K562 (cell line): ENCODE data around the gene ITGB2. TPM values are rescaled to one million over a fixed set of nuclear protein-coding genes. Genes with fewer than 3 reads are reported as not detected.

Experiments
- CHD4 ChIP-seq: fragments of 200-600 bp; sonication (generic); IDR thresholded peaks from 3 replicates; pipeline ENCODE4 v1.6.1; 2012; ENCODE audit warnings: low read depth, mild to moderate bottlenecking, mixed read lengths, low read length, inconsistent platforms; ENCODE audit not compliant: insufficient read depth, insufficient replicate concordance, poor library complexity, severe bottlenecking
- E2F3 ChIP-seq: fragments of 250-450 bp; sonication (Bioruptor Pico); IDR thresholded peaks from 2 replicates; pipeline ENCODE4 v1.4.0; 2020; ENCODE audit warnings: mild to moderate bottlenecking
- E2F6 ChIP-seq, 2 experiments: IDR thresholded peaks; 2 replicates each; pipeline ENCODE4 v1.6.1; 2011; ENCODE audit warnings: borderline replicate concordance in 1 of 2, control low read depth in 1 of 2, low read depth in 1 of 2, low read length in 1 of 2, mild to moderate bottlenecking in 1 of 2, mixed read lengths in 1 of 2, moderate library complexity in 1 of 2; ENCODE audit not compliant: insufficient read depth in 1 of 2, insufficient read length in 1 of 2, poor library complexity in 1 of 2, severe bottlenecking in 1 of 2; ENCODE audit errors: extremely low read depth in 1 of 2
- GATAD2A ChIP-seq: fragments of 450-650 bp; IDR thresholded peaks from 2 replicates; pipeline ENCODE4 v1.6.1; 2017
- HMG20B ChIP-seq: fragments of 250-450 bp; sonication (Bioruptor Pico); IDR thresholded peaks from 2 replicates; pipeline ENCODE4 v1.5.0; 2021; ENCODE audit warnings: mild to moderate bottlenecking
- IFI16 ChIP-seq: fragments of 250-450 bp; sonication (Bioruptor Pico); IDR thresholded peaks from 2 replicates; pipeline ENCODE4 v2.1.2; 2022; ENCODE audit warnings: mild to moderate bottlenecking, inconsistent platforms
- RBM14 ChIP-seq: fragments of 200-400 bp; formaldehyde crosslinking; IDR thresholded peaks from 2 replicates; pipeline ENCODE4 v1.6.1; 2018; ENCODE audit warnings: low read depth, mild to moderate bottlenecking, low read length, moderate library complexity, borderline replicate concordance; ENCODE audit not compliant: insufficient read depth
- SFPQ ChIP-seq: fragments of 200-400 bp; formaldehyde crosslinking; IDR thresholded peaks from 2 replicates; pipeline ENCODE4 v1.6.1; 2017; ENCODE audit warnings: mild to moderate bottlenecking, low read depth, low read length, moderate library complexity
- SLC30A9 ChIP-seq: fragments of 250-450 bp; sonication (Bioruptor Pico); IDR thresholded peaks from 2 replicates; pipeline ENCODE4 v1.8.0; 2022; ENCODE audit warnings: mild to moderate bottlenecking, moderate library complexity
- polyA plus RNA-seq, 8 experiments: library from polyadenylated mRNA; depleted of rRNA in 4 of 8; stranded (reverse) in 5 of 8; unstranded in 3 of 8; fragments of >200 nt; fragmentation: Nextera tagmentation in 2 of 8; fragmentation: Illumina TruSeq in 1 of 8; extraction: Ambion mirVana in 2 of 8; extraction: Trizol in 1 of 8; gene quantifications; 2 replicates each; pipeline versions ENCODE4 v1.2.1 to v1.2.3, GENCODE V29; 2011 to 2014; ENCODE audit warnings: inconsistent platforms in 1 of 8, missing spikeins in 1 of 8
- total RNA-seq, 7 experiments: library from RNA; depleted of rRNA in 6 of 7; stranded (reverse); fragments of >200 nt in 6 of 7; fragmentation: Illumina TruSeq in 2 of 7; extraction: Trizol in 2 of 7; gene quantifications; 2 replicates each; pipeline versions ENCODE4 v1.2.1 to v1.2.3, GENCODE V29; 2011 to 2021; ENCODE audit warnings: low replicate concordance in 1 of 7
- TF ChIP-seq, protein P1 (sequence below): fragments of 250-450 bp; sonication (Bioruptor Pico); IDR thresholded peaks from 2 replicates; pipeline ENCODE4 v1.8.0; 2021; ENCODE audit warnings: moderate library complexity, mild to moderate bottlenecking, inconsistent platforms
- TF ChIP-seq, protein P2 (sequence below): sonication (generic); formaldehyde crosslinking; IDR thresholded peaks from 2 replicates; pipeline ENCODE4 v1.4.0; 2020; ENCODE audit warnings: mild to moderate bottlenecking, missing genetic modification reagents
- TF ChIP-seq, protein P3 (sequence below): sonication (generic); formaldehyde crosslinking; IDR thresholded peaks from 2 replicates; pipeline ENCODE4 v1.8.0; 2022; ENCODE audit warnings: mild to moderate bottlenecking, missing genetic modification reagents

The ITGB2 gene
- total and polyA plus RNA-seq, 9 of the 15 experiments (the other 6 are each of a cell fraction or from before 2014, with no cell fraction given), result 0.07 to 1.3 (median 0.51) TPM; not detected in 2

DNA sequence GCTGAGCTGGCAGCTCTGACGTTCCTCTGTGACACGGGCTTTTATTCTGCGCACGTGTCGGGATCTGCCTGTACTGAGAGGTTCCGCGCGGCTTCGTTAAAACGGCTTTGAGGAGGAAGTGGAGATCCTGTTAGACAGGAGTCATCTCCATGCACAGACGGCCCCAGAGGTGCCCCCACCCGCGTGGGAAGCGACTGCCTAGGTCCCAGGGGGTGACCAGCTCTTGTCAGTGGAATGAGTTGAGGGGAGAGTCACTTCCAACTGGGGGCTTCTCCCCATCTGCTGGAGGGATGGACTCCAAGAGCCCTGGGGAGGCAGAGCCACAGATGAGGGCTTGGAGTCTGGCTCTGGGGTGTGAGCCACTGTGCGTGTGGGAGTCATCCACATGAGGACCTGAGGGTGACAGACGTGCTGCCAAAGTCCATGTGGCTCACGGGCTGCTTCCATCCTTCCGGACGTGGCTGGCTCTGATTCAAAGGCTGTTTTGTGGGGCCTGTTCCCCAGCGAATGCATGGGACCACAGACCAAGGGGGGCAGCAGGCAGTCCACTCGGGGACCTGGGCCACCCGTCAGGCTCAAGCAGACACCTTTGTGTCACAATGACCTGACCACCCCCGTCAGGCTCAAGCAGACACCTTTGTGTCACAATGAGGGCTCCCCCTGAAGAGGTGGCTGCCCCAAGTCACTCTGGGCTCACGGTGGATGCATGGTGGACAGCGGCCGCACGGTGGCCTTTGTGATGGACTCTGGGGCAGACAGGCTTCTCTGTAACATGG lies 74.0 kb downstream of the ITGB2 start (continued):
- TF ChIP-seq E2F6 (IDR thresholded peaks at IDR 0.05; ENCODE audit: borderline replicate concordance in 1 of 2, extremely low read depth in 1 of 2, insufficient read depth in 1 of 2, insufficient read length in 1 of 2, low read depth in 1 of 2, low read length in 1 of 2, poor library complexity in 1 of 2, severe bottlenecking in 1 of 2) (peak in 1 of 2 experiments; percentile 55), CHD4 (no peak), IFI16 (CRISPR knock-in tag) (no peak), SLC30A9 (CRISPR knock-in tag) (no peak), E2F3 (CRISPR knock-in tag) (0 out of 2 replicates have a peak, but pooled peaks have one; percentile 25), HMG20B (CRISPR knock-in tag) (no peak), SFPQ (no peak), RBM14 (no peak), GATAD2A (no peak)
- TF ChIP-seq, protein P1, sequence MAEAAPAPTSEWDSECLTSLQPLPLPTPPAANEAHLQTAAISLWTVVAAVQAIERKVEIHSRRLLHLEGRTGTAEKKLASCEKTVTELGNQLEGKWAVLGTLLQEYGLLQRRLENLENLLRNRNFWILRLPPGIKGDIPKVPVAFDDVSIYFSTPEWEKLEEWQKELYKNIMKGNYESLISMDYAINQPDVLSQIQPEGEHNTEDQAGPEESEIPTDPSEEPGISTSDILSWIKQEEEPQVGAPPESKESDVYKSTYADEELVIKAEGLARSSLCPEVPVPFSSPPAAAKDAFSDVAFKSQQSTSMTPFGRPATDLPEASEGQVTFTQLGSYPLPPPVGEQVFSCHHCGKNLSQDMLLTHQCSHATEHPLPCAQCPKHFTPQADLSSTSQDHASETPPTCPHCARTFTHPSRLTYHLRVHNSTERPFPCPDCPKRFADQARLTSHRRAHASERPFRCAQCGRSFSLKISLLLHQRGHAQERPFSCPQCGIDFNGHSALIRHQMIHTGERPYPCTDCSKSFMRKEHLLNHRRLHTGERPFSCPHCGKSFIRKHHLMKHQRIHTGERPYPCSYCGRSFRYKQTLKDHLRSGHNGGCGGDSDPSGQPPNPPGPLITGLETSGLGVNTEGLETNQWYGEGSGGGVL (CRISPR knock-in tag), result no peak
- TF ChIP-seq, protein P2, sequence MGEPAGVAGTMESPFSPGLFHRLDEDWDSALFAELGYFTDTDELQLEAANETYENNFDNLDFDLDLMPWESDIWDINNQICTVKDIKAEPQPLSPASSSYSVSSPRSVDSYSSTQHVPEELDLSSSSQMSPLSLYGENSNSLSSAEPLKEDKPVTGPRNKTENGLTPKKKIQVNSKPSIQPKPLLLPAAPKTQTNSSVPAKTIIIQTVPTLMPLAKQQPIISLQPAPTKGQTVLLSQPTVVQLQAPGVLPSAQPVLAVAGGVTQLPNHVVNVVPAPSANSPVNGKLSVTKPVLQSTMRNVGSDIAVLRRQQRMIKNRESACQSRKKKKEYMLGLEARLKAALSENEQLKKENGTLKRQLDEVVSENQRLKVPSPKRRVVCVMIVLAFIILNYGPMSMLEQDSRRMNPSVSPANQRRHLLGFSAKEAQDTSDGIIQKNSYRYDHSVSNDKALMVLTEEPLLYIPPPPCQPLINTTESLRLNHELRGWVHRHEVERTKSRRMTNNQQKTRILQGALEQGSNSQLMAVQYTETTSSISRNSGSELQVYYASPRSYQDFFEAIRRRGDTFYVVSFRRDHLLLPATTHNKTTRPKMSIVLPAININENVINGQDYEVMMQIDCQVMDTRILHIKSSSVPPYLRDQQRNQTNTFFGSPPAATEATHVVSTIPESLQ (CRISPR knock-in tag), result peak; percentile 34; the same call in 1 of the 2 replicates
- TF ChIP-seq, protein P3, sequence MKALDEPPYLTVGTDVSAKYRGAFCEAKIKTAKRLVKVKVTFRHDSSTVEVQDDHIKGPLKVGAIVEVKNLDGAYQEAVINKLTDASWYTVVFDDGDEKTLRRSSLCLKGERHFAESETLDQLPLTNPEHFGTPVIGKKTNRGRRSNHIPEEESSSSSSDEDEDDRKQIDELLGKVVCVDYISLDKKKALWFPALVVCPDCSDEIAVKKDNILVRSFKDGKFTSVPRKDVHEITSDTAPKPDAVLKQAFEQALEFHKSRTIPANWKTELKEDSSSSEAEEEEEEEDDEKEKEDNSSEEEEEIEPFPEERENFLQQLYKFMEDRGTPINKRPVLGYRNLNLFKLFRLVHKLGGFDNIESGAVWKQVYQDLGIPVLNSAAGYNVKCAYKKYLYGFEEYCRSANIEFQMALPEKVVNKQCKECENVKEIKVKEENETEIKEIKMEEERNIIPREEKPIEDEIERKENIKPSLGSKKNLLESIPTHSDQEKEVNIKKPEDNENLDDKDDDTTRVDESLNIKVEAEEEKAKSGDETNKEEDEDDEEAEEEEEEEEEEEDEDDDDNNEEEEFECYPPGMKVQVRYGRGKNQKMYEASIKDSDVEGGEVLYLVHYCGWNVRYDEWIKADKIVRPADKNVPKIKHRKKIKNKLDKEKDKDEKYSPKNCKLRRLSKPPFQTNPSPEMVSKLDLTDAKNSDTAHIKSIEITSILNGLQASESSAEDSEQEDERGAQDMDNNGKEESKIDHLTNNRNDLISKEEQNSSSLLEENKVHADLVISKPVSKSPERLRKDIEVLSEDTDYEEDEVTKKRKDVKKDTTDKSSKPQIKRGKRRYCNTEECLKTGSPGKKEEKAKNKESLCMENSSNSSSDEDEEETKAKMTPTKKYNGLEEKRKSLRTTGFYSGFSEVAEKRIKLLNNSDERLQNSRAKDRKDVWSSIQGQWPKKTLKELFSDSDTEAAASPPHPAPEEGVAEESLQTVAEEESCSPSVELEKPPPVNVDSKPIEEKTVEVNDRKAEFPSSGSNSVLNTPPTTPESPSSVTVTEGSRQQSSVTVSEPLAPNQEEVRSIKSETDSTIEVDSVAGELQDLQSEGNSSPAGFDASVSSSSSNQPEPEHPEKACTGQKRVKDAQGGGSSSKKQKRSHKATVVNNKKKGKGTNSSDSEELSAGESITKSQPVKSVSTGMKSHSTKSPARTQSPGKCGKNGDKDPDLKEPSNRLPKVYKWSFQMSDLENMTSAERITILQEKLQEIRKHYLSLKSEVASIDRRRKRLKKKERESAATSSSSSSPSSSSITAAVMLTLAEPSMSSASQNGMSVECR (CRISPR knock-in tag), result peak; percentile 23; the same call in 1 of the 2 replicates
